A549 (cell line): Measurements from ENCODE around the gene AKAP11.

Experiments used
- CEBPB ChIP-seq, 2 experiments: fragments of >200 bp in 1 of 2; sonication (Bioruptor Twin) in 1 of 2; formaldehyde crosslinking in 1 of 2; IDR thresholded peaks; 2 replicates each; pipeline ENCODE4 v1.6.1; 2012 to 2016
- CTCF ChIP-seq: fragments of >200 bp; sonication (Bioruptor Twin); formaldehyde crosslinking; IDR thresholded peaks from 3 replicates; pipeline ENCODE4 v1.5.1; 2016
- FOSL2 ChIP-seq, 2 experiments: fragments of 450-650 bp in 1 of 2; fragments of >200 bp in 1 of 2; sonication (Bioruptor Twin) in 1 of 2; formaldehyde crosslinking; IDR thresholded peaks; 2 replicates each; pipeline versions ENCODE4 v1.5.0 to v1.6.1; 2016 to 2020; ENCODE audit warnings: mild to moderate bottlenecking in 1 of 2, moderate library complexity in 1 of 2
- MAFK ChIP-seq: fragments of 450-650 bp; IDR thresholded peaks from 2 replicates; pipeline ENCODE4 v1.6.1; 2014; ENCODE audit not compliant: partially characterized antibody
- MAX ChIP-seq: IDR thresholded peaks from 2 replicates; pipeline ENCODE4 v1.6.1; 2012
- NR3C1 ChIP-seq: fragments of >200 bp; sonication (Bioruptor Twin); formaldehyde crosslinking; IDR thresholded peaks from 3 replicates; pipeline ENCODE4 v1.6.1; 2017
- POLR2A ChIP-seq: IDR thresholded peaks from 2 replicates; pipeline ENCODE4 v1.6.1; 2012; ENCODE audit warnings: mild to moderate bottlenecking, low read length
- RNF2 ChIP-seq: fragments of 200-600 bp; sonication (generic); IDR thresholded peaks from 2 replicates; pipeline ENCODE4 v1.6.1; 2016; ENCODE audit warnings: low read depth, mild to moderate bottlenecking, antibody characterized with exemption, moderate library complexity, borderline replicate concordance

GRCh38 chr13:42354241-42355091 is 82.5 kb downstream of the AKAP11 start:
- TF ChIP-seq CEBPB (IDR thresholded peaks at IDR 0.05) (no peak), CTCF (no peak), MAX (no peak), MAFK (no peak), POLR2A (no peak), NR3C1 (no peak), FOSL2 (IDR thresholded peaks at IDR 0.05) (no peak), FOSL2 (CRISPR knock-in tag; IDR thresholded peaks at IDR 0.05) (no peak), RNF2 (no peak)
